ENCODE measurements around the gene ADGRD1.
"Not testable (repeated sequence)": the region's sequence is repeated elsewhere in the genome, so short reads cannot be mapped to it uniquely, and the experiment has no call there.

The ADGRD1 gene

DNA sequence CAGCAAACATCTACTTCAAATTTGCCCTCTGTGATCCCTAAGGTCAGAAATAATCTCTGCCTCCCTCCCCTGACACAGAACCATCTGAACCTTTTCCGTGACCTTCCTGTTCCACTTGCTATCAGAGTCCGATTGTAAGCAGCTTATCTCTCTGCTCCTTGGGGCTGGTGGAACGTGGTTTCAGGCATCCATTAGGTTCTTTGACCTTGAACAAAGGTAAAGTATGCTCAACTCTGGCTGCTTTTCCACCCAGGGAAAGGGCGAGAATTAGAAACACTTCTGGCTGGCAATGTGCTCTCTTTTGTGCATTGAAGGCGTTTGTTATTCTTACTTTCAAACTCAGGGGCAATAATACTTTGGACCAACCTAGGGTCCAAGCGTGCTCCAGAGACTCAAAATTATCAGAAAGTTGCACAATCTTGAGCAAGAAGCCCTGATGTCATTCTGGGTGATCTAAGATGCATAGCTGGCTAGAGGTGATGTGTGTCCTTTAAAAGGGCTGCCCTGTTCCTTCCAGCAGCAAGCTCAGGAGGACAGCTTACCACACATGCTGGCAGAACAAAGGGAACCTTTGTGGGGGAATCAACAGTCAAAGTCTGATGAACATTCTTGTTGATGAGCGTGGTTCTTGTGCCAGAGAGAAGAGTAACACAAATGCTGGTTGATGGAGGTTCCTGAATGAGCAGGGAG lies 29.8 kb downstream of the ADGRD1 start:
- in situ Hi-C loops (cut with MboI; ENCODE audit: low sequenced_read_pairs): no loop called here

DNA sequence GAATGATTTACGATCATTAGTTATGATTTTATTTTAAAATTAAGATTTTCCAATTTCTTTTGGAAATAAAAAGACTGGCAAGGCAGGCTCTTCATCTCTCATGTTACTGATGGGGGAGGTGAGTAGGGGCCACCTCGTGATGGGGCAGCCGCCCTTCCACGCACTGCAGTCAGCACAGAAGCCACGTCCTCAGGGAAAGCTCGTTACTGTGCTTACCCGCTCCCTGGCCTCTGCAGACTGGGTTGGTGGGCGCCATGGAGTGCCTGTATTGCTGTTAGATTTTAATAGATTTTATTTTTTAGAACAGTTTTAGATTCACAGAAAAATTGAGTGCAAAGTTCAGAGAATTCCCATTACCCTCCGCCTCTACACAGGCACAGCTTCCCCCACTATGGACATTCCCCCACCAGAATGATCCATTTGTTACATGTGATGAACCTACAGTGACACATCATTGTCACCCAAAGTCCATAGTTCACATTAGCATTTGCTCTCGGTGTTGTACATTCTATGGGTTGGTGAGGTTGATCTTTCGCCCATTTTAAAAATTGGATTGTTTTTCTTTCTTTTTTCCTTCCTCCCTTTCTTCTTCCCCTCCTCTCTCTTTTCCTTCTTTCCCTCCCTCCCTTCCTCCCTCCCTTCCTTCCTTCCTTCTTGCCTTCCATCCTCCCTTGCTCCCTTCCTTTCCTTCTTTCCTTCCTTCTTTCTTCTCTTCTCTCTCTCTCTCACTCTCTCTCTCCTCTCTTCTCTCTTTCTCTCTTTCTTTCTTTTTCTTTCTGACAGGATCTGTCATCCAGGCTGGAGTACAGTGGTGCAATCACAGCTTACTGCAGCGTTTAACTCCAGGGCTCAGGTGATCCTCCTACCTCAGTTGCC lies 30.7 kb downstream of the ADGRD1 start:
- in situ Hi-C loops (cut with MboI; ENCODE audit: low sequenced_read_pairs): no loop called here

GRCh38 chr12:130987151-130987931 lies 33.6 kb downstream of the ADGRD1 start:
- in situ Hi-C loops (cut with MboI; ENCODE audit: low sequenced_read_pairs): no loop called here

DNA sequence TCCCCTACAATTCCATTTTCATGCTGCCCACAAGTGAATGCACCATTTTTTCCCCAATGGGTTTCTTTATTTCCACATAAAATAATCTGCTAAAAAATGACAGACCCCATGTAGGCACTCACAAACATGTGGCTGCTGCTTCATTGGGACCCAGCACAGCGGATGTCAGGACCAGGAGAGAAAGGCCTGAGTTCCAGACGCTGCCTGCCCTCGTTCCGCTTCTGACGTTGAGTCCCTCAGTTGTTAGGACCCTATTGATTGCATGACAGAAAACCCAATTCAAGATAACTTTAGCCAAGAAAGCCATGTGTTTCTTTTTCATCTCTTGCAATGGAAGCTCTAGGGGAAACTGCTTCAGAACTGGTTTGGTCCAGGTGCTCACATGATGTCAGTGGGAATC lies 34.6 kb downstream of the ADGRD1 start:
- in situ Hi-C loops (cut with MboI; ENCODE audit: low sequenced_read_pairs): no loop called here

DNA sequence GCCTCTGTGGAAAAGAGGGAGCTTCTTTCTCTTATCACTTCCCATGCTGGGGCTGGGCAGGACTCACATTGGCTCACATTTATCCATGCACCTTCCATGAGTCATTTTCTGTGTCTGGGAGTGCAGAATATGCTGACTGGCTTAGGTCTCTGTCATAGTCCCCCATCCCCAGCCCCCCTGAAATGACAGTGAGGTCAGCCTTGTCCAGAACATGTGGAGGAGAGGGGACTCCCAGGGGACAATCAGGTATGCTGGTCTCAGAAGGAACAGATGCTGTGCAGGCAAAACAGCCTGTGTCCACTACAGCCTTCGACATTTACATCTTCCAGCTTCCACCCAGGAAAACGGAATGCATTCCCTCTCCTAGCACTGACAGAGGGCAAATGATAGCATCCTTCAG lies 35.0 kb downstream of the ADGRD1 start:
- in situ Hi-C loops (cut with MboI; ENCODE audit: low sequenced_read_pairs): no loop called here

GRCh38 chr12:130989391-130989790 lies 35.7 kb downstream of the ADGRD1 start:
- in situ Hi-C loops (cut with MboI; ENCODE audit: low sequenced_read_pairs): no loop called here

DNA sequence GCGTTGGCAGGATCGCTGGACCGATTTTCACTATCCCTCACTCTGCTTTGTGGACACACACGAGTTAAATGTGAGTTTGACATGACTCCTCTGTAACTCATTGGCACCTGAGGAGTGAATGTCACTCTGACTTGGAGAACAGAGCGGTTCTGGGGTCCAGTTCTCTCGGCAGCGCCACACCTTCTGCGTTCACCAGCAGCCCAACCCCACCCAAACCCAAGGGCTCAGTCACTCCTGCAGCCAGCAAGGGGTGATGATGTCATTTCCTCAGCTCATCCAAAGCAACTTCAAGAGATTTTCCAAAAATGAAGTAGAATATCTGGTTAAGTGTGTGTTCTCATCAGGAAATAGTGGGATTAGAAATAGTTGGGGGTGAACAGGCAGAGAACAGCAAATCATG lies 36.3 kb downstream of the ADGRD1 start:
- in situ Hi-C loops (cut with MboI; ENCODE audit: low sequenced_read_pairs): no loop called here

DNA sequence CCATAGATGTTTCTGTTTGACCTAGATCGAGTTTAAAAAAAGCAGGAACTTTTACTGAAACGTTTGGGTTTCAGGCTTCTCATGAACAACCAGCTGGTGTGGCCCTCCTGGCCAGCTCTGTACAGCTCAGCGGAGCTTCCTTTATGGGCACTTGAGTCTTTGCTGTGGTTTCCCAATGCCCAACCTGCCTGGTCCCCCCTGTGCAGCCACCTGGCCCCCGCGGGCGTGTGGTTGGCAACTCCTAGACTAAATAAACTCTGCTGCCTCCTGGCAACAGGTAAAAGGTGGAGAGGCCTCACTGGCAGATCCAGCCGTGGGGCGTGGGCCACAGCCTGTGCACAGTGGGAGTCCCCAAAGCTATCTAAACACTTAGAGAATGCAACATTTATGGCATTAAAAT lies 38.7 kb downstream of the ADGRD1 start:
- in situ Hi-C loops (cut with MboI; ENCODE audit: low sequenced_read_pairs): no loop called here

DNA sequence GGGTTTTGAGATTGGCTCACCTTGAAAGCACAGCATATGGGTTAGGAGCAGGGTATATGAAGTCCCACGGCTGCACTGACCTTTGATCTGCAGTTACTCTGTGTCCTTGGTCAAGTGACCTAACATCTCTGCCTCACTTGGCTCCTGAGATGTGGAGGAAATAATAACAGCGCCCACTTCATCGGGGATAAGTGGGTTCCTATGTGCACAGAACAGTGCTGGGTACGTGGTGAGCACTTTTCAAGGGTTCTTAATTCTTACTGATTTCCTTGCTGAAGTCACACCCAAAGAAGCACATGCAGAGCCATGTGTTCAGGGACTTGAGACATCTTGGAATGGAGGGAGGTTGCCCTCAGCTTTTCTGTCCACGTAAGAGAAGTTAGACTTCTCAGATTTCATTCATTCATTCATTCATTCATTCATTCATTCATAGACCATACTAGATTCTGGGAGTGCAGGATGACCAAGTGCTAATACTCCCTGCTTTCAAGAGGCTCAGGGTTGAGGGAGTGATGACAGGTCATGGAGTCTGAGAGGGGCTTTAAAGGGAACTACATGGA lies 39.4 kb downstream of the ADGRD1 start:
- in situ Hi-C loops (cut with MboI; ENCODE audit: low sequenced_read_pairs): no loop called here

GRCh38 chr12:130993759-130994670 lies 40.3 kb downstream of the ADGRD1 start:
- in situ Hi-C loops (cut with MboI; ENCODE audit: low sequenced_read_pairs): no loop called here

GRCh38 chr12:130994821-130995375 lies 41.2 kb downstream of the ADGRD1 start:
- in situ Hi-C loops (cut with MboI; ENCODE audit: low sequenced_read_pairs): no loop called here

DNA sequence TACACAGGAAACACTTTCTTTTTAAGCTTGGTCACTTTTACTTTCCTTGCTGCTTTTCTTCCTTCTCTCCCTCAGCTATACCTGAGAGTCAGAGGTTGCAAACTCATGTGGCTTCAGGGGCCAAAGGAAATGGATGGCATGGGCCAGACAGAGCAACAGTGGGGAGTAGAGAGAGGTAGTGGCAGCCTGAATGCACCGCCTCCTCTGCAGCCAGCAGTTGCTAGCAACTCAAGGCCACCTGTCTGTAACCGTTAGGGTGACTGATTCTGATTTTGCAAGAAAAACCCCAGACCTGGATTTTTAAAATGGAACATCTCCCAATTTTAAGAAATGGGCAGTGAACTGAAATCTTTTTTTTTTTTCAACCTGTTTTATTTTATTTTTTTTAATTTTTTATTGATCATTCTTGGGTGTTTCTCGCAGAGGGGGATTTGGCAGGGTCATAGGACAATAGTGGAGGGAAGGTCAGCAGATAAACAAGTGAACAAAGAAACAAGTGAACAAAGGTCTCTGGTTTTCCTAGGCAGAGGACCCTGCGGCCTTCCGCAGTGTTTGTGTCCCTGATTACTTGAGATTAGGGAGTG lies 41.8 kb downstream of the ADGRD1 start:
- in situ Hi-C loops (cut with MboI; ENCODE audit: low sequenced_read_pairs): not testable (repeated sequence)

DNA sequence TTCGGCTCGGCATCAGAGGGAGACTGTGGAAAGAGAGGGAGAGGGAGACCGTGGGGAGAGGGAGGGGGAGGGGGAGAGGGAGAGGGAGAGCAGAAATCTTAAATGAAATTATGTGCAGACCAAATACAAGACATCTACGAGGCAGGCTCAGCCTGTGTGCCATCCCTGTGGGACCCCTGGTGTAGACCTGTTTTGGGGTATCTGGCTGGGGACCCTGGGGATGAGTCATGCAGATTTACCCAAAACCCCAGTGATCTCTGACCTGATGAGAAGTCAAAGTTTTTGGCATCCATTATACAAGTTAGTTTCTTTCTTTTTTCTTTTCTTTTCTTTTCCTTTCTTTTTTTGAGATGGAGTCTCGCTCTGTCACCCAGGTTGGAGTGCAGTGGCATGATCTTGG lies 44.4 kb downstream of the ADGRD1 start:
- in situ Hi-C loops (cut with MboI; ENCODE audit: low sequenced_read_pairs): no loop called here

DNA sequence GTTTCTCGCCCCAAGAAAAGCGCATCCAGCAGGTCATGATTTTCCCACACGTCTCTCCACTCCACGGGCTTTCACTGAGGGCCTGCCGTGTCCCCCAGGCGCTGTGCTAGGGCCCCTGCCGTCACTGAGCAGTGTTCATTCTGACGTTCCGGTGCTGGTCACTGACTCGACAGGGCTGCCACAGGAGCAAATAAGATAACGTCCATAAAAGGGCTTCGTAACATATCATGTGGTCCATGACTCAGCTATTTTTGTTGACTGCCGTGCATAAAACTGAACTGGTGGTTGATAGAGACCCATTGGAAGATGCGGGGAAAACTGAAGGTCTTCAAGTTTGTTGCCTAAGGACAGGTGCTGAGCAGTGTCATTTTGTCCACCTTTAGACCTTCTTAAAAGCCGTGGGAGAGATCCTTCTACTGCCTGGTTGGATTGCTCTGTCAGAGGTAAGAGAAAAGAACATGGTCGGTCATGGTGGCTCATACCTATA lies 46.3 kb downstream of the ADGRD1 start:
- in situ Hi-C loops (cut with MboI; ENCODE audit: low sequenced_read_pairs): no loop called here

DNA sequence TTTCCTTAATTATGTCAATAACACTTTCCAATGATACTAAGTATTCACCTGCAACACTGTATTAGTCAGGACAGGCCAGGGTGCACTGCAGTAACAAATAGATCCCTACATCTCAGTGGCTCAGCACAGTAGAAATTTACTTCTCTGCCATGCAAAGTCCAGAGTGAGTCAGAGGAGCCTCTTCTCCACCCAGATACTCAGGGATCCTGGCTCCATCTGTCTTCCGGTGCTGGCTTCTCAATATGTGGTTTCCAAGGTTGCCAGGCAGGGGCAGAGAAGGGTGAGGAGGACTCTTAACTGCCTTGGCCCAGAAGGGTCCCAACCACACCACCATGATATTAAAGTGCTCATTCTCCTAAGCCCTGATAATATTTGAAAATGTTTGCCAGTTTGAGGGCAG lies 47.8 kb downstream of the ADGRD1 start:
- in situ Hi-C loops (cut with MboI; ENCODE audit: low sequenced_read_pairs): no loop called here

DNA sequence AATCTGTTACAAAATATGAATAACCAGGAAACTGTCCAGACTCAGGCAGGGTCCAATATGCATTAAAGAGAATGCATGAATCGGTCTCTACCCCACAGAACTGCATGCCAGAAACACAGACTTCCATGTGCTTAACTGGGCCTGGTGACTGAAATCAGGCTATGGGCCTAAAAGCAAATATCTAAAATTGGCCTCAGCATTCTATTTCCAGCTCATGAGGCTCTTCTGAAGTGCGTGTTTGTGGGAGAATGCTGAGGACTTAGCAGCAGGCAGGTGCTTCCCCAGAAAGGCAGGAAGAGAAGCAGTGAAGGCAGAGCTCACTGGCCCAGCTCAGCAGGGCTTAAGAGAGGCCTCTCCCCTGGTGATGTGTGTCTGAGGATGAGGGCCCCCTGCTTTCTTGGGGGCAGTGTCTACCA lies 48.5 kb downstream of the ADGRD1 start:
- in situ Hi-C loops (cut with MboI; ENCODE audit: low sequenced_read_pairs): no loop called here

GRCh38 chr12:131003036-131003715 lies 49.5 kb downstream of the ADGRD1 start:
- in situ Hi-C loops (cut with MboI; ENCODE audit: low sequenced_read_pairs): no loop called here

DNA sequence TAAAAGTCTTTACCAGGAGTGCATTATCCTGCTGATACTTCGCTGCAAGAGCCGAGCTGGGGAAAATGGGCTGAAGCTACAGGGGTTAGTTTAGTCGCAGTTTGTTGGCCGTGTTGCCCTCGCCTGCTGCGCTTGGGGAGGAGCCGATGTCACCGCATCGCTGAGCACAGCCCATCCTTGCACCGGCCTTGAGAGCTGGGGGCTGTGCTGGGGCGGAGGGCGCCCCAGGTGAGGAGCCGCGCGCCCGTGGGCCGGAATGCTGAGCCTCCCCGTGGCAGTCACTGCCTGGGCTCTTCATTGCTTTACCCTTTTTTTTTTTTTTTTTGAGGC lies 50.0 kb downstream of the ADGRD1 start:
- in situ Hi-C loops (cut with MboI; ENCODE audit: low sequenced_read_pairs): no loop called here

DNA sequence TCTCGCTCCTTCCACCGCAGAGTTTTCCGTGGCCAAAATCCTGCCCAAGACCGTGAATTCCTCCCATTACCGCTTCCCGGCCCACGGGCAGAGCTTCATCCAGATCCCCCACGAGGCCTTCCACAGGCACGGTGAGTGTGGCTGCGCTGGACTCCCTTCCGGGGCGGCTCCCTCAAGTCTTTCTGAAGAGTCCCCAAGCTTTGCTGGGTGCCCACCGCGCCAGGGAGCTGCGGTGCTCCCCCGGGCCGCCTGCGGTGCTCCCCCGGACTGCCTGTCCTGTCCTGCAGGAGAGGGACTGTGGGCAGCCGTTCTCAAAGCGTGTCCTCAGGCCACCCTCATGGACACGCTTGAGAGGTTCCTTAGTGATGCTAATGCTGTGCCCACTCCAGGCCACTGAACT lies 50.5 kb downstream of the ADGRD1 start:
- in situ Hi-C loops (cut with MboI; ENCODE audit: low sequenced_read_pairs): no loop called here

Measured in hTERT RPE-1 (cell line).